ENCODE measurements around the gene DSCAM.

The DSCAM gene

GRCh38 chr21:40386294-40386911 lies 460.6 kb downstream of the DSCAM start:
- DNase-seq (ENCODE audit: low read depth, low spot score), result peak; percentile 4

GRCh38 chr21:40385883-40386282 lies 461.1 kb downstream of the DSCAM start:
- DNase-seq (ENCODE audit: low read depth, low spot score), result no peak

More at GRCh38 chr21:40386294-40386911, 460.6 kb downstream of the DSCAM start:
- no peak overlapping the region for H3K4me3 ChIP-seq (ENCODE audit: low read length)

GRCh38 chr21:40383951-40384350 lies 463.0 kb downstream of the DSCAM start:
- no peak for DNase-seq (ENCODE audit: low read depth, low spot score)
- H3K4me3 ChIP-seq (ENCODE audit: low read length), result no peak overlapping the region

More at GRCh38 chr21:40385883-40386282, 461.1 kb downstream of the DSCAM start:
- H3K4me3 ChIP-seq (ENCODE audit: low read length), result no peak overlapping the region

DNA sequence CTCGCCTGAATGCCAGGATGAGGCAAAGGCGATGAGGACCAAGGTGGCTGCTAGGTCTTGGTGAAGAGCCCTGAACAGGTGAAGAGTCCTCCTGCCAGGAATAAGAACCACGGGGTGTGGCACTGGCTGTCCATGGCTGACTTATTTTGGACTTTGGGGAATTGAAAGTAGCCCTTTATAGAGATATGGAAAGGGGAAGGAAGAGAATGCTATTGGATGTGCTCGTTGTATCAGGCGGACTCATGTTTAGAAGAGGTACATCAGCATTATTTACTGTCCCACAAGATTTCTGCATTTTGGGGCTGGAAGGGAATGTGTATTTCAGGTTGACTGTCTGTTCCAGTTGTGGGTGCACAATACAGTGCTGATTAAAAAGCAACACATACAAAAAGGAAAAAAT lies 465.8 kb downstream of the DSCAM start:
- no peak overlapping the region for H3K4me3 ChIP-seq (ENCODE audit: low read length)
- DNase-seq (ENCODE audit: low read depth, low spot score), result no peak

DNA sequence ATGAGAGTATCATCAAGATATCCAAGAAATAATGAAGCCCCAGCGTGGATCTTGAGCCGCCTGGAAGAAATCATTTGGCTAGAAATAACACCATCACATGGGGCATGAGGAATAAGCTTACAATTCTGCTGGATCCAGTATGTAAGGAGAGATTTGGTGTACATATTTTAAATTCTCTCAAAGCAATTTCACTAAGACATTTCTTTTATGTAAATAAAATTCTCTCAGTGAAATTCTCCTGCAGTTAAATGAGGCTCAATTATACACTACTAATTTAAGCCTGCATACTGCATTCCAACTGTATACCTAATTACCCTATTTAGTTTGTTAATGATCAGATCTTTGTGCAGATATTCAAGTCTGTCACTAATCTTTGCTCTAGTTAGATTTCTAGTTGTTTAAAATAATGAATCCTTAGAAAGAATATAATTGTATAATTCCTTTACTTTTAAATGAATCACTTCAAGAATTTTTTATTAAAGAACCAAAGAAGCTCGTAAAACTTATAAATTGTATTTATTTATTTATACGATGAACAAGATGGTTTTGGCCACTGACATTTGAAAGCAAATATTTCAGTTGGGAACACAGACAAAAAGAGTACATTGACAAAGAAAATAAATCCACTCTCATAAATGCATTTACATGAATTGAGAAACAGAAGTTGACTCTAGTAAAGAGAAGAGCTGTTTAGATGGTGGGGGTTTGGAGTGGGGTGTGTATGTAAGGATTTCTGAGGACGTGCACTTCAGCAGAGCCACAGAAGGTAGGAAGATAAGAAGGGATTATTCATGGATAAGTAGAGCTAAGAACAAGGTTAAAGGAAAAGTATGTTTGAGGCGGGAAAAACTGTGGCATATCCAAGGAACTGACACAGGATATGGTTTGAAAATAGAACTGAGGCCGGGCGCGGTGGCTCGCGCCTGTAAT lies 466.8 kb downstream of the DSCAM start:
- no peak overlapping the region for H3K4me3 ChIP-seq (ENCODE audit: low read length)
- DNase-seq (ENCODE audit: low read depth, low spot score), result no peak

- H3K4me3 ChIP-seq (ENCODE audit: low read length), result no peak overlapping the region
- DNase-seq (ENCODE audit: low read depth, low spot score), result no peak
Measured at GRCh38 chr21:40377135-40377534, 469.8 kb downstream of the DSCAM start.

DNA sequence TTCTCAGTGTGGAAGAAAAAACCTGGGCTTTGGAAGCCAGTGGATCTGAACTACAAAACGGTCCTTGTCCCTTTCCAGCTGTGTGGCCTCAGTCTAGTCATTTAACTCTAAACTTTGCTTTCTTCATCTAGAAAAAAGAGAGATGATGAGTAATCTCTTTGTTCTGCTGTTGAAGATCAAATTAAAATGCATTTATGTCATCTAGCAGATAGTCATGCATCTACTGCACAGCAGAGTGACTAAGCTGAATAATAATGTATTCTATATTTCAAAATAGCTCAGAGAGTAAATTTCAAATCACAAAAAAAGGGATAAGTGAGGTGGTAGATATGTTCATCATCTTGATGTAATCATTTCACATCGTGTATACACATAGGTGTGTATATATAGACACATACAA lies 473.2 kb downstream of the DSCAM start:
- no peak for DNase-seq (ENCODE audit: low read depth, low spot score)
- no peak overlapping the region for H3K4me3 ChIP-seq (ENCODE audit: low read length)

DNA sequence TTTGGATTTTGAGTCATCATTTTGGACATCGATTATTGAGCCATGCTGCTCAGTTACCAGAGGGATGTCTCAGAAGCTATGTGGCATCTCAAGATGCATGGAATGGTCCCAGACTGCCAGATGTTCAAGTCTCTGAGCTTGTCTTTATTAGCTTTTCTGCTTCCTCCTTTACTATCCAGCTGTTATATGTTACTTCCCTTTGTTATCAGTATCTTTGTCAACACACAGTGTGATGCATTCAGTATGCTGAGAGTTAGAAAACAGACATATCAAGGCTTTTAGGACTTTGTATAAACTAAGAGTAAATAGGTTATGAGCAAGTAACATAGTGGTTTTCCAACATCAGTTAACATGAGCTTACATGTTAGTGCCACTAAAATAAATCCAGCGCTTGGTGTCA lies 474.5 kb downstream of the DSCAM start:
- no peak overlapping the region for H3K4me3 ChIP-seq (ENCODE audit: low read length)
- no peak for DNase-seq (ENCODE audit: low read depth, low spot score)

DNA sequence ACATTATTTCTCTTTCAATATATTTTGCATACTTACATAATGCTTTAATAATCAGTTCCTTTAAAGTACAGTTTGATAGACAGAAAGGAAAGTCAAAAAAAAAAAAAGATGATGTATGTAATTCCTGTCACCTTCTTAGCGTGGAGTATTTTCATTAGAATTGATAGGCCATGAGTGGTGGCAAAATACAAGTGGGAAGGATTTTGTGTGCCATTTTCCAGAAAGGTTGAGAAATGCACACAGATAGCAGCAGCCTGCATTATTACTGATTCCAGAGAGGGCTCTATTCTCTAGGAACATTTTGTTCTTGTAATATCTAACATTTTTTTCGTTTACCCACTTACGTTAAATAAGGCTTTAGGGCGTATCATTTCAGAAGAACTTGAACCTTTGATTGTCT lies 475.6 kb downstream of the DSCAM start:
- no peak for DNase-seq (ENCODE audit: low read depth, low spot score)
- no peak overlapping the region for H3K4me3 ChIP-seq (ENCODE audit: low read length)

DNA sequence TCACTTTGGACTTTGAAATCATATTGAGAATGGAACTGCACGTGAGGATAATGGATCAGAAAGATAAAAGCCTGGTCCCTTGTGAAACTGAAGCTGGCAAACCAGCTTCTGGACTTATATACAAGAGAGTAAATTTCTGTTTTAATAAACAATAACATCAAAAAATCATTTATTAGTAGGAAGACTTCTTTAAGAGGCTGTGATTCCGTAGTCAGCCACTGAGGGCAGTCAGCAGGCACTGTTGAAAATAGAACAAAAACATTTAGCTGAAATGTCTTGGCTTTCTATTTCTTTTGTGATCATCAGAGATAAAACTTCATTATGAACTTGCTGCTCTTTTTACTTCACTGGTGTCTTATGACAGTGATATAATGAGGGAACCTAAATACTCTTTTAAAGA lies 490.3 kb downstream of the DSCAM start:
- no peak for DNase-seq (ENCODE audit: low read depth, low spot score)

GRCh38 chr21:40355076-40355475 lies 491.9 kb downstream of the DSCAM start:
- H3K4me3 ChIP-seq (ENCODE audit: low read length), result no peak overlapping the region
- DNase-seq (ENCODE audit: low read depth, low spot score), result no peak

More for the DNA sequence above, 490.3 kb downstream of the DSCAM start:
- H3K4me3 ChIP-seq (ENCODE audit: low read length), result no peak overlapping the region

DNA sequence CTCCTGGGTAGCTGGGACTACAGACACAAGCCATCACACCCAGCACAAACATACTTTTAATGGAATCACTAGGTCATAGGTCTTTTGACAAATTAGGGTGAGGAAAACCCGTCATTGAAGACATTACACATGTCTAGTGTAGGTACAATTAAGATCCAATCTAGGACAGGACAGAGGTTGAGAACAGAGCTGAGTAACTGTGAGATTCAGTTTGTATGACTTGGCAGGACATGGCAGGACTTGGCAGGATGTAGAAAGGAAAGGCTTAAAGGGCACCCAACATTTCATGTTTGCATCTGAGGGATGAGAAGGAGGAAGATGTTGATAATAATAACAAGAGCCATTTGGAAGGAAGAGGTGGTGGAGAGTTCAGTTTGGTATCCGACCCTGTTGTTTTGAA lies 496.0 kb downstream of the DSCAM start:
- DNase-seq (ENCODE audit: low read depth, low spot score), result no peak
- no peak overlapping the region for H3K4me3 ChIP-seq (ENCODE audit: low read length)

DNA sequence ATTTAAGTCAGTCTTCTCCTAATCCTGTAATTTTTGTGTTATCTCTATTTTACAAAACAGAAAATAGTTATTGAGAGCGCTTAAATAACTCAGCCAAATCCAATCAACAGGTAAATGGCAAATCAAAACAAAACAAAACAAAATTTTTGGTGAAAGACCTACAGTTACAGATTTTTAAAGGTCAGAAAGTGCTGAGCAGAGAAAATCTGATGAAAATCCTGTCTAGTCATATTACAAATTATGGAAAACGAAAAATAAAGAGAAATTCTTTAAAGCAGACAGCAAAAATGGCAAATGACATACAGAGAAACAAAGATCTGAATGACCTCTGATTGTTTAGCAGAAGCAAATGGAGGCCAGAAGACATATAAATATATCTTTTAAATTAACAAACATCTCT lies 497.4 kb downstream of the DSCAM start:
- no peak overlapping the region for H3K4me3 ChIP-seq (ENCODE audit: low read length)
- DNase-seq (ENCODE audit: low read depth, low spot score), result no peak

GRCh38 chr21:40345711-40346321 lies 501.1 kb downstream of the DSCAM start:
- DNase-seq (ENCODE audit: low read depth, low spot score), result no peak
- H3K4me3 ChIP-seq (ENCODE audit: low read length), result no peak overlapping the region

DNA sequence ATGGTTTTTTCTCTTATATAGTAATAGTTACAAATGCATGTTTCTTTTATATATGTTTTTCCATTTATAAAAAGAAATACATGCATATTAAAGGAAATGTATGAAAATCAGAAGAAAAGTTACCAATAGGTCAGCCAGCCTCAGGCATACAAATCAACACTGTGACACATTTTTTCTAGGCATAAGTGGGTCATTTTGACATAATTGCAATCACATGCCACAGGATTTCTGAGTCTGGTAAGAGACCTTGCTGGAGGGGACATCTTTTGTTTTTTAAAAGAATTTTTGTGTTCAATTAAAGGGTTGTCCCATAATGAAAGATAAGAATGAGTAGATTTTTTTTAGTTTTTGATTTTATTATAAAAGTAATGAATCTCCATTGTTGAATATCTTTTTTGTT lies 506.6 kb downstream of the DSCAM start:
- DNase-seq (ENCODE audit: low read depth, low spot score), result no peak
- H3K4me3 ChIP-seq (ENCODE audit: low read length), result no peak overlapping the region

DNA sequence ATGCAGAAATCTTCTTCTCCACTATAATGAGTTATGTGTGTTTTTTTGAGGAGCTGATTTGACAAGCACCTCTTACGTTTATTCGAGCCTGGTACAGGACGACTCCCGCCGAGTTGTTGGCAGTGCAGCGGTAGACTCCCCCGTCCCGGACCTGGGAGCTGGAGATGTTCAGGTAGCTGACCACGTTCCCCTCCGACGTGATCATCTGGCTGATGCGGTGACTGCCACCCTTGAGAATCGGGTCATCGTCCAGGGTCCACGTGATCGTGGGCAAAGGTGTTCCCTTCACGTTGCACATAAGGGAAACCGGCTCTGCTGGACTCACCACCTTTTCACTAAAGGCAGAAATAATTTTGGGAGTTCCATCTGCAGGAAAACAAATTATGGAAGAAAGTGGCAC lies 507.9 kb downstream of the DSCAM start:
- no peak for DNase-seq (ENCODE audit: low read depth, low spot score)
- H3K4me3 ChIP-seq (ENCODE audit: low read length), result no peak overlapping the region

GRCh38 chr21:40337981-40338380 lies 509.0 kb downstream of the DSCAM start:
- no peak for DNase-seq (ENCODE audit: low read depth, low spot score)
- no peak overlapping the region for H3K4me3 ChIP-seq (ENCODE audit: low read length)

DNA sequence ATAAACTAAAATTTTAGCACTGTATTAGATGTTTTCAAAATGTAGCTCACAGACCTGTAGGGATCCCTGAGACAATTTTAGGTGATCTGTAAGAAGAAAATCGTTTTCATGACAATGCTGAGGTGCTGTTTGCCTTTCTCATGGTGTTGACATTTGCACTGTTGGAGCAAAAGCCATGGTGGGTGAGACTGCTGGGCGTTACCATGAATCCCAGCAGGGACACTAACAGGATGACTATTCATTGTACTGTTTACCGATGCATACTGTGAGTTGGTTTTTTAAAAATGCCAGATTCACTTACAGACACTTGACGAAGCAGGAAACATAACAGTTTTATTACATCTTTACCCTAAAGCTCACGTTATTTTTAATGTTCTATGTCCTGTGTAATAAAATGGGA lies 511.3 kb downstream of the DSCAM start:
- no peak for DNase-seq (ENCODE audit: low read depth, low spot score)
- no peak overlapping the region for H3K4me3 ChIP-seq (ENCODE audit: low read length)

GRCh38 chr21:40334159-40334558 lies 512.8 kb downstream of the DSCAM start:
- H3K4me3 ChIP-seq (ENCODE audit: low read length), result no peak overlapping the region

DNA sequence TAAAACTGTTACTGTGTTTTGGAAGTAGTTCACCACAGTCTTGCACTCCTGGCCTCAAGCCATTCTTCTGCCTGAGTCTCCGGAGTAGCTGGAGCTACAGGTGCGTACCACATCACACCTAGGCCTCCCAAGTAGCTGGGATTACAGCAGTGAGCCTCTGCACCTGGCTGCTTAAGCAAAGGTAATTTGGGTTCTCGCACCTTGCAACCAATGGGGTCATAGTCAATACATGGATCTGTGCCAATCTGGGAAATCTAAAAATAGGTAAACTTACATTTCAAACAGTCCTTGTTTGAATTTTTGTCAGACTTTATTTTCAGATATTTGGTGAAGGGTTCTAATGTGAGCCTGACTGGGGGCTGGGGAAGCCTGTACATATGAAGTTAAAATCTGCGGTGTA lies 513.2 kb downstream of the DSCAM start:
- H3K4me3 ChIP-seq (ENCODE audit: low read length), result no peak overlapping the region
- no peak for DNase-seq (ENCODE audit: low read depth, low spot score)

More at GRCh38 chr21:40334159-40334558, 512.8 kb downstream of the DSCAM start:
- DNase-seq (ENCODE audit: low read depth, low spot score), result no peak

Data from Jurkat, Clone E6-1 (cell line).